ENCODE data around the gene ZNF660. TPM values are rescaled to one million over a fixed set of nuclear protein-coding genes. Genes with fewer than 3 reads are reported as not detected.

ZNF660 gene
- total RNA-seq, 4 donors from 2014 or later = 2.8 to 9.2 (median 5.4) TPM

DNA sequence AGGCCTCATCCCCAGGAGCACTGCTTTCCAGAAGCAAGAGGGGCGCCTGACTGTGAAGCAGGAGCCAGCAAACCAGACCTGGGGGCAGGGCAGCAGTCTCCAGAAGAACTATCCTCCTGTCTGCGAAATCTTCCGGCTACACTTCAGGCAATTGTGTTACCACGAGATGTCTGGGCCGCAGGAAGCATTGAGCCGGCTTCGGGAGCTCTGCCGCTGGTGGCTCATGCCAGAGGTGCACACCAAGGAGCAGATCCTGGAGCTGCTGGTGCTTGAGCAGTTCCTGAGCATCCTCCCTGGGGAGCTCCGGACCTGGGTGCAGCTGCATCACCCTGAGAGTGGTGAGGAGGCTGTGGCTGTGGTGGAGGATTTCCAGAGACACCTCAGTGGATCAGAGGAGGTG, 27.7 kb upstream of the ZNF660 start:
- TF ChIP-seq, protein P1, sequence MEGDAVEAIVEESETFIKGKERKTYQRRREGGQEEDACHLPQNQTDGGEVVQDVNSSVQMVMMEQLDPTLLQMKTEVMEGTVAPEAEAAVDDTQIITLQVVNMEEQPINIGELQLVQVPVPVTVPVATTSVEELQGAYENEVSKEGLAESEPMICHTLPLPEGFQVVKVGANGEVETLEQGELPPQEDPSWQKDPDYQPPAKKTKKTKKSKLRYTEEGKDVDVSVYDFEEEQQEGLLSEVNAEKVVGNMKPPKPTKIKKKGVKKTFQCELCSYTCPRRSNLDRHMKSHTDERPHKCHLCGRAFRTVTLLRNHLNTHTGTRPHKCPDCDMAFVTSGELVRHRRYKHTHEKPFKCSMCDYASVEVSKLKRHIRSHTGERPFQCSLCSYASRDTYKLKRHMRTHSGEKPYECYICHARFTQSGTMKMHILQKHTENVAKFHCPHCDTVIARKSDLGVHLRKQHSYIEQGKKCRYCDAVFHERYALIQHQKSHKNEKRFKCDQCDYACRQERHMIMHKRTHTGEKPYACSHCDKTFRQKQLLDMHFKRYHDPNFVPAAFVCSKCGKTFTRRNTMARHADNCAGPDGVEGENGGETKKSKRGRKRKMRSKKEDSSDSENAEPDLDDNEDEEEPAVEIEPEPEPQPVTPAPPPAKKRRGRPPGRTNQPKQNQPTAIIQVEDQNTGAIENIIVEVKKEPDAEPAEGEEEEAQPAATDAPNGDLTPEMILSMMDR (IDR thresholded peaks at IDR 0.05) = no peak
- H3K9me3 ChIP-seq = no peaks in the 10 kb centered on the region
- peaks cover 0 to 3% of the 10 kb centered on the region in 2 donors for H3K36me3 ChIP-seq
- H3K4me1 ChIP-seq = peaks cover 7 to 10% of the 10 kb centered on the region in 2 donors
- no peaks in the 10 kb centered on the region for H3K27me3 ChIP-seq
- intact Hi-C loops (cut with DNase I) = no loop called here
- no peak overlapping the region for H3K27ac ChIP-seq
- WGBS, 2 donors = 75 to 99% methylated on average over 1 to 8 of the region's 9 CpGs
- H3K4me3 ChIP-seq (replicated peaks in 1 of 3) = no peak overlapping the region
- no peak for DNase-seq

DNA sequence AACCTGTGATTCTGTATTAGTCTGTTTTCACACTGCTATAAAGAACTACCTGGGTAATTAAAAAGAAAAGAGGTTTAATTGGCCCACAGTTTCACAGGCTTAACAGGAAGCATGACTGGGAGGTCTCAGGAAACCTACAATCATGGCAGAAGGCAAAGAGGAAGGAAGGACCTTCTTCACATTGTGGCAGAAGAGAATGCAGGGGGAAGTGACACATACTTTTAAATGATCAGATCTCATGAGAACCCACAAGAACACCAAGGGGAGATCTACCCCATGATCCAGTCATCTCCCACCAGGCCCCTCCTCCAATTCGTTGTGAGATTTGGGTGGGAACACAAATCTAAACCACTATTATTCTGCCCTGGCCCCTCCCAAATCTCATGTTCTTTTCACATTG, 23.7 kb upstream of the ZNF660 start:
- H3K27me3 ChIP-seq = no peaks in the 10 kb centered on the region
- intact Hi-C loops (cut with DNase I) = no loop called here
- TF ChIP-seq, protein P1 (IDR thresholded peaks at IDR 0.05) = no peak
- no peak for TF ChIP-seq POLR2A (IDR thresholded peaks at IDR 0.05)
- H3K9me3 ChIP-seq = no peaks in the 10 kb centered on the region
- no peak for DNase-seq
- H3K27ac ChIP-seq = no peak overlapping the region
- H3K4me3 ChIP-seq (replicated peaks in 1 of 3) = no peak overlapping the region
- peaks cover under 1 to 6% of the 10 kb centered on the region in 2 donors for H3K4me1 ChIP-seq
- WGBS, 2 donors = 74 to 96% methylated on average over 1 of the region's 1 CpG
- peaks cover 0 to 3% of the 10 kb centered on the region in 2 donors for H3K36me3 ChIP-seq

DNA sequence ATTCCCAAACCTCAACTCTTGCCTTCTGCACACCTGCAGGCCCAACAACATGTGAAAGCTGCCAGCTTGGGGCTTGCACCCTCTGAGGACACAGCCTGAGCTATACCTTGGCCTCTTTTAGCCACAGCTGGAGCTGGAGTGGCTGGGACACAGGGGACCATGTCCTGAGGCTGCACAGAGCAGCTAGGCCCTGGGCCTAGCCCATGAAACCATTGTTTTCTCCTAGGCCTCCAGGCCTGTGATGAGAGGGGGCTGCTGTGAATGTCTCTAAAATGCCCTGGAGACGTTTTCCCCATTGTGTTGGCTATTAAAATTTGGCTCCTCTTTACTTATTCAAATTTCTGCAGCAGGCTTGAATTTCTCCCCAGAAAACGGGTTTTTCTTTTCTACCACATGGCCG, 22.6 kb upstream of the ZNF660 start:
- Histone ChIP-seq H3K9me3 (no peaks in the 10 kb centered on the region), H3K36me3 (peaks cover 0 to 3% of the 10 kb centered on the region in 2 donors), H3K27me3 (no peaks in the 10 kb centered on the region), H3K27ac (no peak overlapping the region), H3K4me3 (replicated peaks in 1 of 3) (no peak overlapping the region), H3K4me1 (no peaks in the 10 kb centered on the region)
- WGBS, 2 donors = 96% methylated on average over 3 of the region's 3 CpGs
- TF ChIP-seq, protein P1 (IDR thresholded peaks at IDR 0.05) = no peak
- TF ChIP-seq POLR2A (IDR thresholded peaks at IDR 0.05) = no peak
- intact Hi-C loops (cut with DNase I) = no loop called here
- no peak for DNase-seq

DNA sequence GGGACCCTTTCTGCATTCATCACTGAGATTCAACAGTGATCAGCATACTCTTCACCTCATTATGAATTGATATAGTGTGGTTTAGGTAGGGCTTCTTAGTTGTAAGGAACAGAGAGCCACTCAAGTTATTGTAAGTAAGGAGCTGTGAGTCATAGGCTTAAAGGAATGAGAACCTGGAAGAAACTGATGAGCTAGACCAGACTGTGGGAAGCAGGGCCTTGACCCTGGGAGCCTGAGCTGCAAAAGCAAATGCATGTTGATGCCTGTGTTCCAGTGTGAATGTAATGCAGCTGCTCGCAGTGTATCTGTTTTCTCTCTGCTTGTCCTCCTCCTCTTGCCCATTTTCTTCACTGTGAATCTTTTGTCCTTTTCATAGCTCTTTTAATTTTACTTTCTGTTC, 16.2 kb upstream of the ZNF660 start:
- TF ChIP-seq, protein P1 (IDR thresholded peaks at IDR 0.05) = no peak
- TF ChIP-seq POLR2A (IDR thresholded peaks at IDR 0.05) = no peak
- intact Hi-C loops (cut with DNase I) = no loop called here
- no peak overlapping the region for H3K4me3 ChIP-seq (replicated peaks in 1 of 3)
- no peak overlapping the region for H3K27ac ChIP-seq
- H3K4me1 ChIP-seq = no peaks in the 10 kb centered on the region
- DNase-seq = no peak
- H3K27me3 ChIP-seq = no peaks in the 10 kb centered on the region
- 98 to 100% methylated on average over 1 of the region's 1 CpG for WGBS, 2 donors
- H3K36me3 ChIP-seq = peaks cover 14 to 28% of the 10 kb centered on the region in 2 donors
- H3K9me3 ChIP-seq = no peaks in the 10 kb centered on the region

DNA sequence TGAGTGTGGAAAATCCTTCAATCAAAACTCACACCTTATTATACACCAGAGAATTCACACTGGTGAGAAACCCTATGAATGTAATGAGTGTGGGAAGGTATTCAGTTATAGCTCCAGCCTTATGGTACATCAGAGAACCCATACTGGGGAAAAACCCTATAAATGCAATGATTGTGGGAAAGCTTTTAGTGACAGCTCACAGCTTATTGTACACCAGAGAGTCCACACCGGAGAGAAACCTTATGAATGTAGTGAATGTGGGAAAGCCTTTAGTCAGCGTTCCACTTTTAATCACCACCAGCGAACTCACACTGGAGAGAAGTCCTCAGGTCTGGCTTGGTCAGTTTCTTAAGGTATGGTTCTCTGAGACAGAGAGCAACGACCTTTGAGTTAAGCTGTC, 13.7 kb upstream of the ZNF660 start:
- H3K4me1 ChIP-seq = no peaks in the 10 kb centered on the region
- H3K9me3 ChIP-seq = no peaks in the 10 kb centered on the region
- WGBS, 2 donors = 93% methylated on average over 4 of the region's 4 CpGs
- peaks cover 14 to 28% of the 10 kb centered on the region in 2 donors for H3K36me3 ChIP-seq
- intact Hi-C loops (cut with DNase I) = no loop called here
- no peak overlapping the region for H3K27ac ChIP-seq
- DNase-seq = no peak
- TF ChIP-seq, protein P1 (IDR thresholded peaks at IDR 0.05) = no peak
- TF ChIP-seq POLR2A (IDR thresholded peaks at IDR 0.05) = no peak
- H3K4me3 ChIP-seq (replicated peaks in 1 of 3) = no peak overlapping the region
- H3K27me3 ChIP-seq = no peaks in the 10 kb centered on the region
